Measurements from ENCODE around the gene KLHL22. TPM values are rescaled to one million over a fixed set of nuclear protein-coding genes. Genes with fewer than 3 reads are reported as not detected.

KLHL22 gene
- total and polyA plus RNA-seq, 2 donors (not counting 3 experiments of a cell fraction or from before 2014, with no cell fraction given), result 24.2 to 33.6 TPM

- H4K20me1 ChIP-seq (replicated peaks; ENCODE audit: control insufficient read depth, extremely low read depth, insufficient read depth, low read length), result peaks cover 2% of the 10 kb centered on the region
- H3K4me2 ChIP-seq (ENCODE audit: insufficient read depth, low read length), result peak overlapping the region; percentile 74
- ChIA-PET CTCF (interaction anchor here (1.0 to 4.8 kb wide), 4 partner anchors 17 to 60 kb away, joined by 3 to 36 read pairs (median 15); partner anchors contain the start of gene KLHL22), POLR2A (no interaction called here)
- dilution Hi-C loops (cut with MboI; ENCODE audit: extremely low pct_ligation_motif_present, low sequenced_read_pairs) (no loop called here), intact Hi-C loops (cut with micrococcal nuclease) (loop anchor here (5.0 kb wide), 1 partner anchor 62 kb away; the partner anchor contains the start of gene KLHL22)
- H3K27ac ChIP-seq (ENCODE audit: insufficient read depth, low read depth, low read length), result no peak overlapping the region
- H2AFZ ChIP-seq (ENCODE audit: low read depth, low read length), result peak overlapping the region; percentile 3
- H3K9me1 ChIP-seq (replicated peaks; ENCODE audit: control insufficient read depth, extremely low read depth, insufficient read depth, low read length), result no peaks in the 10 kb centered on the region
- no peaks in the 10 kb centered on the region for H3K27me3 ChIP-seq (ENCODE audit: control insufficient read depth in 2 of 2, insufficient read depth in 2 of 2, low read length in 2 of 2)
- no TSS peak for BruUV-seq (replicated peaks)
- H3K9me3 ChIP-seq (replicated peaks; ENCODE audit: control insufficient read depth, insufficient read depth, low read length), result no peaks in the 10 kb centered on the region
- FAIRE-seq (no peak), DNase-seq (ENCODE audit: low read depth, low spot score) (no peak)
- peaks cover 14% of the 10 kb centered on the region for H3K79me2 ChIP-seq (ENCODE audit: control insufficient read depth, insufficient read depth, low read length)
- peak overlapping the region; percentile 43 to 75 (median 48) for H3K4me3 ChIP-seq (replicated peaks in 1 of 3; ENCODE audit: insufficient read depth in 1 of 3, low read depth in 1 of 3, low read length in 3 of 3)
- H3K9ac ChIP-seq (replicated peaks; ENCODE audit: extremely low read depth, insufficient read depth, low read length), result no peak overlapping the region
- no peak for TF ChIP-seq MYC (IDR thresholded peaks at IDR 0.05; ENCODE audit: low read depth, low read length)
- TF ChIP-seq POLR2A (IDR thresholded peaks at IDR 0.05; ENCODE audit: low read depth, low read length), result no peak
- TF ChIP-seq MAX (IDR thresholded peaks at IDR 0.05; ENCODE audit: insufficient read depth, insufficient read length), result no peak
- peaks cover 14% of the 10 kb centered on the region for H3K4me1 ChIP-seq (ENCODE audit: control insufficient read depth, extremely low read depth, insufficient read depth, low read length)
- H3K36me3 ChIP-seq (ENCODE audit: control insufficient read depth in 2 of 2, extremely low read depth in 1 of 2, insufficient read depth in 2 of 2, low read length in 2 of 2), result no peaks in the 10 kb centered on the region
Measured at GRCh38 chr22:20435436-20436306, 59.9 kb downstream of the KLHL22 start.

- Histone ChIP-seq H4K20me1 (replicated peaks; ENCODE audit: control insufficient read depth, extremely low read depth, insufficient read depth, low read length) (peaks cover 2% of the 10 kb centered on the region), H3K27me3 (ENCODE audit: control insufficient read depth in 2 of 2, insufficient read depth in 2 of 2, low read length in 2 of 2) (no peaks in the 10 kb centered on the region), H3K9me1 (replicated peaks; ENCODE audit: control insufficient read depth, extremely low read depth, insufficient read depth, low read length) (no peaks in the 10 kb centered on the region), H3K36me3 (ENCODE audit: control insufficient read depth in 2 of 2, extremely low read depth in 1 of 2, insufficient read depth in 2 of 2, low read length in 2 of 2) (no peaks in the 10 kb centered on the region), H2AFZ (ENCODE audit: low read depth, low read length) (no peak overlapping the region), H3K4me3 (replicated peaks in 1 of 3; ENCODE audit: insufficient read depth in 1 of 3, low read depth in 1 of 3, low read length in 3 of 3) (no peak overlapping the region), H3K4me1 (ENCODE audit: control insufficient read depth, extremely low read depth, insufficient read depth, low read length) (peaks cover 14% of the 10 kb centered on the region), H3K27ac (ENCODE audit: insufficient read depth, low read depth, low read length) (no peak overlapping the region), H3K79me2 (ENCODE audit: control insufficient read depth, insufficient read depth, low read length) (peaks cover 14% of the 10 kb centered on the region), H3K4me2 (ENCODE audit: insufficient read depth, low read length) (no peak overlapping the region), H3K9me3 (replicated peaks; ENCODE audit: control insufficient read depth, insufficient read depth, low read length) (no peaks in the 10 kb centered on the region), H3K9ac (replicated peaks; ENCODE audit: extremely low read depth, insufficient read depth, low read length) (no peak overlapping the region)
- no TSS peak for BruUV-seq (replicated peaks)
- ChIA-PET CTCF (interaction anchor here (1.3 to 4.8 kb wide), 3 partner anchors 16 to 22 kb away, joined by 3 to 36 read pairs (median 15); no protein-coding TSS in a partner anchor), POLR2A (interaction anchor here (0.6 kb wide), 1 partner anchor 16 kb away, joined by 10 read pairs; no protein-coding TSS in a partner anchor)
- no peak for TF ChIP-seq CTCF (IDR thresholded peaks at IDR 0.05; ENCODE audit: extremely low read depth in 1 of 2, insufficient read depth in 1 of 2, low read depth in 1 of 2, low read length in 2 of 2)
- TF ChIP-seq EZH2 (IDR thresholded peaks at IDR 0.05; ENCODE audit: borderline replicate concordance, low read depth, low read length, severe bottlenecking), result no peak
- no peak for TF ChIP-seq MAX (IDR thresholded peaks at IDR 0.05; ENCODE audit: insufficient read depth, insufficient read length)
- TF ChIP-seq MYC (IDR thresholded peaks at IDR 0.05; ENCODE audit: low read depth, low read length), result no peak
- no peak for TF ChIP-seq FOS (IDR thresholded peaks at IDR 0.05; ENCODE audit: borderline replicate concordance, insufficient read depth, low read length)
- TF ChIP-seq GATA2 (IDR thresholded peaks at IDR 0.05; ENCODE audit: insufficient read depth, insufficient read length, low read depth, low read length), result no peak
- TF ChIP-seq JUN (IDR thresholded peaks at IDR 0.05; ENCODE audit: borderline replicate concordance, insufficient read depth, insufficient read length, low read depth), result no peak
- TF ChIP-seq POLR2A (IDR thresholded peaks at IDR 0.05; ENCODE audit: low read depth, low read length), result no peak
- no peak for TF ChIP-seq POLR2AphosphoS5 (IDR thresholded peaks at IDR 0.05; ENCODE audit: insufficient read depth, low read depth, low read length)
- DNase-seq (ENCODE audit: low read depth, low spot score) (no peak), FAIRE-seq (no peak)
- intact Hi-C loops (cut with micrococcal nuclease), result loop anchor here (5.0 kb wide), 1 partner anchor 63 kb away; the partner anchor contains the start of gene KLHL22
- dilution Hi-C loops (cut with MboI; ENCODE audit: extremely low pct_ligation_motif_present, low sequenced_read_pairs), result no loop called here
Measured at GRCh38 chr22:20434773-20435172, 60.8 kb downstream of the KLHL22 start.

Measured in endothelial cell of umbilical vein (primary cell).